GM18508 (cell line): ENCODE results near the gene GALNT15.

Experiments
- ATAC-seq: cut with Tn5 transposase; IDR thresholded peaks from one replicate; pipeline ENCODE4 v1.9.1; 2021; ENCODE audit warnings: moderate number of reproducible peaks; ENCODE audit not compliant: insufficient read depth, unreplicated experiment

GALNT15 gene

GRCh38 chr3:16183601-16184270 lies 9.3 kb downstream of the GALNT15 start:
- ATAC-seq, result no peak

- ATAC-seq, result no peak
These were observed 11.6 kb downstream of the GALNT15 start for GRCh38 chr3:16186086-16186485.

- ATAC-seq, result no peak
These were observed 12.1 kb downstream of the GALNT15 start for GRCh38 chr3:16186565-16186964.

GRCh38 chr3:16187213-16187790 lies 12.8 kb downstream of the GALNT15 start:
- no peak for ATAC-seq

GRCh38 chr3:16188071-16188470 lies 13.6 kb downstream of the GALNT15 start:
- ATAC-seq, result no peak

GRCh38 chr3:16189201-16189600 lies 14.7 kb downstream of the GALNT15 start:
- ATAC-seq, result no peak

GRCh38 chr3:16190704-16191103 lies 16.2 kb downstream of the GALNT15 start:
- no peak for ATAC-seq

- no peak for ATAC-seq
These were observed 17.1 kb downstream of the GALNT15 start for GRCh38 chr3:16191591-16191990.

GRCh38 chr3:16192176-16192811 lies 17.8 kb downstream of the GALNT15 start:
- no peak for ATAC-seq

- ATAC-seq, result no peak
These were observed 23.9 kb downstream of the GALNT15 start for GRCh38 chr3:16198427-16198826.

GRCh38 chr3:16199769-16200168 lies 25.3 kb downstream of the GALNT15 start:
- ATAC-seq, result no peak

- no peak for ATAC-seq
These were observed 25.9 kb downstream of the GALNT15 start for GRCh38 chr3:16200411-16200810.

- ATAC-seq, result no peak
These were observed 28.6 kb downstream of the GALNT15 start for GRCh38 chr3:16203031-16203430.

- ATAC-seq, result no peak
These were observed 29.5 kb downstream of the GALNT15 start for GRCh38 chr3:16203671-16204629.

- ATAC-seq, result no peak
These were observed 30.3 kb downstream of the GALNT15 start for GRCh38 chr3:16204751-16205150.

GRCh38 chr3:16205156-16205870 lies 30.8 kb downstream of the GALNT15 start:
- ATAC-seq, result no peak

- no peak for ATAC-seq
These were observed 32.6 kb downstream of the GALNT15 start for GRCh38 chr3:16207031-16207430.

- no peak for ATAC-seq
These were observed 36.9 kb downstream of the GALNT15 start for GRCh38 chr3:16211176-16211904.

GRCh38 chr3:16214366-16214765 lies 39.9 kb downstream of the GALNT15 start:
- no peak for ATAC-seq
